RPMI8226 (cell line): ENCODE data around the gene CLTB.
"Not testable (repeated sequence)": the region's sequence is repeated elsewhere in the genome, so short reads cannot be mapped to it uniquely, and the experiment has no call there.

Source experiments
- DNase-seq: peaks from one replicate; pipeline ENCODE4 v3.0.0-alpha.2; 2015

The CLTB gene

DNA sequence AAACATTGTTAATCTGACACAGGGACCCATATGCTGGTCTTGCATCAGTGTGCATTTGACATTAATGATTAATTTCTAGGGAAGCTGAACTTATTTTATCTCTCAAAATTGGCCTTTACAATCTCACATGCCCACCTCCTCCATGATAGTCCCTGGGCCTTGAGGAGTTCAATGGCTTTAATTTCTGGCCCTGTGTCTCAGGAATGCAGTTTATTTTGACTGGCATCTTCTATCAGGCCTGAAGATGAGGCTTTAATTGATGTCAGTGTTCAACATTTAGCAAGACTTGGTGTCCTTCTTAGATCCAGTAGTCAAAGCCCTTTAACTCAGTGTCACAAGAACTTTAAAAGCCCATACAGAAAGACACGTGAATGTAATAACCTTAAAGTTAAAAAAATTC, 10.5 kb upstream of the CLTB start:
- DNase-seq: no peak

DNA sequence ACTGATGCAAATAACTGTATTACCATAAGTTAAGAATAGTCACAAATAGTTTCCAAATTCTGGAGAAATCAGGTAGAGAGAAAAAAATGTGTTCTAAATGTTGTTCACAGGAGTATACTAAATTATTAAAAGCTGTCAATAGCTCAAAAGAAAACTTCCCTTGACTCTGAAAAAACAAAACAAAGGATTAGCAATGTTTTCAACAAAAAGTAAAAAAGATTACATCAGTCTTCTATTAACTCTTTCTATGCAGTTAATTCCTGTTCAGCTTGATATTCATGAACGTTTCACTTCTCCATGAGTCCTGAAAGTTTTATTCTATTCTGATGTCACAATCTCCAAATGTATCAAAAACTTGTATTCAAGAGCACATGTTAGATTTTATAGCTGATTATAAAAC, 9.5 kb upstream of the CLTB start:
- DNase-seq: no peak

DNA sequence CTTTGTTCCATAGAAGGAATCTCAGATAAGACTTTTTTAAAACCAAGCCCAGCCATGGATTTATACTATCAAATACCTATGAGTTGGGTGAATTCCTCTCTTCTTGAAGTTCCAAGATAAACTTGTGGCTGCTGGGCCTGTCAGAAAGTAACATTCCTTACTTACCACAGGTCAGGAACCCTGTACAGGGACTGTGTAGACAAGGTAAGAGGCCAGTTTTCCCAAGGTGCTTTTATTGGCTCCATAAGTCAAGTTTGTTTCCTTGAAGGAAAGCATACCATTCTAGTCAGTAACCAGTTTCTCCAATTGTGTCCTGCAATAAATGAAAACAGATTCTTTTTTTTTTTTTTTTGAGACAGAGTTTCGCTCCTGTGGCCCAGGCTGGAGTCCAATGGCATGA, 8.8 kb upstream of the CLTB start:
- DNase-seq: no peak

DNA sequence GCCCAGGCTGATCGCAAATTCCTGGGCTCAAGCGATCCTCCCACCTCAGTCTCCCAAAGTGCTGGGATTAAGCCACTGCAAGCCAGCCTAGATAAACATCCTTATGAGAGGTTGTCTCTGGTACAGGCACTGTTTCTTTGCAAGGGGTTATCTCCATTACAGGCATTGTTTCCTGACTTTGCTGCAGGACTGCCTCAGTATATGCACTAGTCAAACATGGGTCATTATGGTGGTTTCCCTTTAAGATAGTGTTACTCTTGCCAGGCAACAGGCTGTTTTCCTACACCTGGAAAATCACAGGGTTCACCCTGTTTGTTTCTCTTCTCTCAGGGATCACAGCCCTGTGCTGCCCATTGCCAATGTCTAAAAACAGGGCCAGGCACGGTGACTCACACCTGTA, 7.8 kb upstream of the CLTB start:
- no peak for DNase-seq

DNA sequence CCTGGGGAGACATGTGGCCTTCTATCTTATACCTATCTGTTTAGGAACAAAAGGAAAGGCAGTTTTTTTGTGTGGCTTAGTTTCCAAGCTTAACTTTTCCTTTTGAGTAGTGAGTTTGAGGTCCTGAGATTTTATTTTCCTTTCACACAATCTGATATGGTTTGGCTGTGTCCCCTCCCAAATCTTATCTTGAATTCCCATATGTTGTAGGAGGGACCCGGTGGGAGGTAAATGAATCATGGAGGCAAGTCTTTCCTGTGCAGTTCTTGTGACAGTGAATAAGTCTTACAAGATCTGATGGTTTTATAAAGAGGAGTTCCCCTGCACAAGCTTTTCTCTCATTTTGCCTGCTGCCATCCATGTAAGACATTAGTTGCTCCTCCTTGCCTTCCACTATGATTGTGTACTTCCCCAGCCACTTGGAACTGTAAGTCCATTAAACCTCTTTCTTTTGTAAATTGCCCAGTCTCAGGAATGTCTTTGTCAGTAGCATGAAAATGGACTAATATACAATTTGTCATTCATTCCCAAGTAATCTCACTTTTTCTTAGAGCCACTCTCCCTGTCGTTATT, 4.7 kb upstream of the CLTB start:
- no peak for DNase-seq

DNA sequence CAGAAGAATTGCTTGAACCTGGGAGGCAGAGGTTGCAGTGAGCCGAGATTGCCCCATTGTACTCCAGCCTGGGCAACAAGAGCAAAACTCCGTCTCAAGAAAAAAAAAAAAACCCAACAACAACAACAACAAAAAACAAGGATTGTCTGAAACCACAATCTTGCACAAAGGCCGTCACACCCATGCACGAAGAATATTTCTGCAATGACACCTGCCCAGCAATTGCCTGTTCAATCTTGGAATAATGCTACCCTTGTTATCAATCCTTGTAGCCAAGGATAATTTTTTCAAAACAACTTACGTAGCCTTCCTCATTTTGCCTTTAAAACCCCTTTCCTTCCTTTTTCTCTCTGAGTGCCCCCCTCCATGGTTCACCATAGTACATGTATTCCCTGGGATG, 3.7 kb upstream of the CLTB start:
- no peak for DNase-seq

DNA sequence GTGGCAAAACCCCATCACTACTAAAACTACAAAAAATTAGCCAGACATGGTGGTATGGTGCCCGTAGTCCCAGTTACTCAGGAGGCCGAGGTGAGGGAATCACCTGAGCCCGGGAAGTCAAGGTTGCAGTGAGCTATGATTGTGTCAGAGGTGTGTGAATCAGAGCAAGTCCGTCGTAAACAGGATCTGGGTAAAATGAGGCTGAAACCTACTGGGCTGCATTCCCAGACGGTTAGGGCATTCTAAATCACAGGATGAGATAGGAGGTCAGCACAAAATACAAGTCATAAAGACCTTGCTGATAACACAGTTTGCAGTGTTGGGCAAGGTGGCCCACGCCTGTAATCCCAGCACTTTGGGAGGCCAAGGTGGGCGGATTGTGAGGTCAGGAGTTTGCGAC, 1.9 kb upstream of the CLTB start:
- no peak for DNase-seq

DNA sequence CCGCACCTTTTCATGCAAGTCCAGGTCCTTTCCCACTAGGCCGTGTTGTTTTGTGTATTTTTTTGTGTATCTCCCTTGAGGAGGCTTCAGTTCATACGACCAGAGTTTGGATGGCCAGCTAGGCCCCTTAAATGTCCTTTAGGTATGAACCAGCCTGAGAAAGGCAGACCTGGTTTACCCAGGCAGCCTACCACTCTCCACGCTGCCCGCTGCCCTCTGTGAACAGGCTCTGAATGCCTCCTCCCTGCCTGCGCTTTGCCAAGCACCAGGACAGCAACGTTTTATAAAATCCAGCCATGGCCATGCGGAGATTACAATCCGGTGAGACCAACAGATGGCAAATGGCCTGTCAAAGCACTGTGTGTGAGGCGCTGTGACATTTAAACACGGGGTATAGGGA, 626 bp upstream of the CLTB start:
- no peak for DNase-seq

DNA sequence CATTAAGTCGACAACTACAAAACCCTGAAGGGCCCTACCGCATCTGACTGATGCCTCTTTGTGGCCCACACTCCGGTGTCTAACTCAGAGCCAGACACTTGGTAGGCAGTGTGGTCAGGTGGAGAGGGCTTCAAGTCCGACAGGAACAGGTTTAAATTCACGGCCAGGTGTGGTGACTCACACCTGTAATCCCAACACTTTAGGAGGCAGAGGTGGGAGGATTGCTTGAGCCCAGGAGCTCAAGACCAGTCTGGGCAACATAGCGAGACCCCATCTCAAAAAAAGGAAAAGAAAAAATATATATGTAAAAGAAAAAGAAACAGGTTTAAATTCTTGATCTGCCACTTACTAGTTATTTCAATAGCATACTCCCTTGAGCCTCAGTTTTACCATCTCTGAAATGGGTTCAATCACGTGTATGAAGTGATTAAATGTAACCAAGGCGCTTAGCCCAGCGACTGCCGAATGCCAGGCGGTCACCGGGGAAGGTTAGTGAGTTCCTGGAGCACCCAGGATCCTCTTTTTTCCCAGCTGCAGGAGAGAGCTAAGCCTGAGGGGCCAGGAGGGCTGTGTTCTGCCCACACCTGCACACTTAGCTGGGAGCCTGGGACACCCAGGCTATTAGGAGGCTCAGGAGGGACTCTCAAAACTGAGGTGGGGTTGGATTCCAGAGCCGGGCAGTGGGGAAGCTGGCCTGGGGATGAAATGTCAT, 943 bp downstream of the CLTB start:
- DNase-seq: peak; percentile 16

DNA sequence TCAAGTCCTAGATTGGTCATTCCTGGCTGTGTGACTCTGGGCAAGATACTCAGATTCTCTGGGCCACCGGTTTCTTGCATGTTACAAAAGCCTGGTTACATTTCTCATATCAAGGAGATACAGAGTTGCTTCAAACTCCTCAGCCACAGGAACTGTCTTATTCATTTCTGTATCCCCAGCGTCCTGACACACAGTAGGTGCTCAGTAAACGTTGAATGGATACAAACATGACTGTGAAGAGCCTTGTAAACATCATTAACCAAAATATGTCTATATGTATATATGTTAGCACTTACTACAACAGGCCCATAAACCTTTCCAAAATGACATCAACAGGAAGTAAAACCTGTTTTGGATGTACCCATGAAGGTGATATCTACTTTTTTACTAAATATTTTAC, 1.6 kb downstream of the CLTB start:
- no peak for DNase-seq

DNA sequence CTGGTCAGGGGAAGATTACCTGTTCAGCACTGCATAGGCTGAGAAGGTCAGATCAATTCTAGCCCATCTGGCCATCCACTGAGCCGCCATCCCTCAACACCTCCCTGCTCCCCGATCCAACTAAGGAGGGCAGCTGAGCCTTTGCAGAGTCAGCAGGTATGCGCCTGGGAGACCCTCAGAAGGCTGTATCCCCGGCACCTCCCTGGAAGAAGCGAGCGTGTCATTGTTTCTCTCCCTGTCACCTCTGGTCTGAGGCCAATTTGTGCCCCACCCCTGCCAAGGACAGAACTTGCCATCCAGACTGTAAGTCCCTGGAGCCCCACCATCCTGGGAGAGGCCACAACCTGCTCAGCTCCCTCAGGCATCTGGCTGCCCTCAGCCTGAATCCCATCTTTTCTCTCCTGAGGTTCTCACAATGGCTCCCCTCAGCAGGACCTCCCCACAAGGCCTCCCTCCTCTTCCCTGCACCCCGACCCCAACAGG, 2.6 kb downstream of the CLTB start:
- no peak for DNase-seq

DNA sequence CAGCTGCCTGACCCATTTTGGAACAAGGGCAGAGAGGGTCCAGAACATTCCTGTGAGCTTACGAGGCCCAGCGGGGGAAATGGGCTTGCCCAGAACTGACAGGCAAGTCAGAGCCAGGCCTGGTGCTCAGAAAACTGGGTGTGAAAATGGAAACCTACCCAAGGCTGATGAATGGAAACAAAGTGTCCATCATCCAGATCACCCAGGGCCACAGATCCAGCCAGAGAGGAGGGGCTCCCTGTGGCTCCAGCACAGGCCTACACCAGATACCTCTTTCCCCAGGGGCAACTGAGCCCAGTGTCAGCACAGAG, 3.1 kb downstream of the CLTB start:
- no peak for DNase-seq

DNA sequence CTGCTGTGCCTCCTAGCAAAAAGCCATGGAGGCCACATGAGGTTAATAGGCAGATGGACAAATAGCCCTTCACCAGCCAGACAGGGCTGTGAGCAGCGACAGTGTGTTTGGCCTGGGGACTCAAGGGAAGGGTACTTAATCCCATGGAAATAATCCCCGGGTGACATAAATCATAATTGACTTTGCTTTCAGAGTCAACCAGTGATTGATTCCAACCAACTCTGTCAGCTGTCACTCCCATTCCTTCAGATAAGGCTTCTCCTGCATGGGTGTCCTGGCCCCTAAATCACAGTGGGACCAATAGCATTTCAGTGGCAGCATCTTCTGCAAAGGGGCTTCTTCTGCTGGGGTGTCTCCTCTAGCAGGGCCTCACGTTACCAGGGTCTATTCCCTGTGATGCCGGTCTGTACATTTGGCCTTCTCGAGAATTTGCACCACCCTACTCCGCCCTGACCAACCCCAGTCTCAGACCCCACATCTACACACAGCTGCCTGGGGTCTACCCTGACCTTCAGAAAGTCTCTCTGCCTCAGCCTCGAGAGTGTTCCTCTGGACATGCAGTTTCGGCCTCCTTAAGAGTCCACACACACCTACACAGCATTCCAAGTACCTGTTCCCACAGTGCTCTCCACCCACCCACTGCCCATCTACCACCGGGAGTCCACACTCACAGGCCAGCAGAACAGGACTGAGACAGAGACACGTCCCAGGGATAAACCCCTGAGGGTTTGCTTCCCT, 3.7 kb downstream of the CLTB start:
- no peak for DNase-seq

DNA sequence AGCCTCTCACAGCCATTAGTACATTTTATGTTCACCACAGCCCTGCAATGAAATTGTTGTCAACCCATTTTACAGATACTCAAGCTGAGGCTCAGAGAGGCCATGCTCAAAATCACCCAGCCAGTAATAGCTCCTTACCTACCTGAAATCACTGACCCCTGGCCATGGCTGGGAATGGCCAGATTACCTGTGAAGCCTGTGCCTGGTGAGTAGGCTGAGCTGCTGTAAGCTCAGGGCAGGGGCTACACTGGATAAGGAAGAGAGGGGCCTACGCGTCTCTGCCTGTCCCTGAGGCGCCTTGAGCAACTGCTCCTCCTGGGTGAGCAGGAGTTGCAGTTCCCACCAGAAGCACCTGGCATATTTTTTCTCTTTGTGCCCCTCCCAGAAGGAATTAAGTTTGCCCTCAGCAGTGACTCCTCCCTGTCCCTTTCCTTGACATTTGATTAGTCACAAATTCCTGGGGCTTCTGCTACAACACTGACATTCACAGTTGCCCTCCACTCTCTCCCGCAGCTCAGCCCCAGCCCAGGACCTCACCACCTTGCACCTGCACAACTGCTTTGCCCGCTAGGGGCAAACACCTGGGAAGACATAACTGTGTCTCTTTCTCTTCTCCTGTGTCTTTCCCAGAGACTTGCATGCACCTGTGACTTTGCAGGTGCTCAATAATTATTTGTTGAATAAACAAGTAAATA, 5.7 kb downstream of the CLTB start:
- DNase-seq: peak; percentile 51

DNA sequence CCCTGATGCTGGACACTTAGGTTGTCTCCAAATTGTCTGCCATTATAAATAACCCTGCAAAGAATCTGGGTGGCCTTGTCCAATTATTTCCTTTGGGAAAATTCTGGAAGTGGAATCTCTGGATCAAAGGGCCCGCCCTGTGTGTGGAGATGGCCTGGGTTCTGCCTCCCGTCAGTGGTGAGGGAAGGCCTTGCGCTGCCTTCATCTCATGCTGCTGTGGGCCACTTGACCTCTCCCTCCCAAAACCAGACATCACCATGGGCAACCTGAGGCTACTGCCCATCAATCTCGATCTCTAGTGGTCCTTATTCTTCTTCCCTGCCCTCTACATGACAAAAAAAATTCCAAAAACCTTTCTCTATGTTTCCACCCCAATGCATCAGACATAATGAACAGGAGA, 6.6 kb downstream of the CLTB start:
- DNase-seq: no peak

DNA sequence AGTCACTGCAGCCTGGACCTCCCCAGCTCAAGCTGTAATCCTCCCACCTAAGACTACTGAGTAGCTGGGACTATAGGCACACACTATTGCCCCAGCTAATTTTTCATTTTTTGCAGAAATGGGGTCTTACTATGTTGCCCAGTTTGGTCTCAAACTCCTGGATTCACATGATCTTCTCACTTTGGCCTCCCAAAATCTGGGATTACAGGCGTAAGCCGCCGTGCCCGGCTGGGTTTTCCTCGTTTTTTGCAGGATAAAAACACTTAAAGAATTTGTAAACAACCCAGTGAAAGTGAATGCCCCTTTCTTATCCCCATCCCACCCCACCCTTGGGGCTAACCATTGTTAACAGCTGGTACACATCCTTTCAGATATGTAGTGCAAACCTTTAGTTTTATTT, 7.7 kb downstream of the CLTB start:
- DNase-seq: no peak

DNA sequence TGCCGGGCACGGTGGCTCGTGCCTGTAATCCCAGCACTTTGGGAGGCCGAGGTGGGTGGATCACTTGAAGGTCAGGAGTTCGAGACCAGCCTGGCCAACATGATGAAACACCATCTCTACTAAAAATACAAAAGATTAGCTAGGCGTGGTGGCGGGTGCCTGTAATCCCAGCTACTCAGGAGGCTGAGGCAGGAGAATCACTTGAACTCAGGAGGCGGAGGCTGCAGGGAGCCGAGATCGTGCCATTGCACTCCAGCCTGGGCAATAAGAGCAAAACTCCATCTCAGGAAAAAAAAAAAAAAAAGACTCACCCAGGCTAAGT, 8.1 kb downstream of the CLTB start:
- not testable (repeated sequence) for DNase-seq

DNA sequence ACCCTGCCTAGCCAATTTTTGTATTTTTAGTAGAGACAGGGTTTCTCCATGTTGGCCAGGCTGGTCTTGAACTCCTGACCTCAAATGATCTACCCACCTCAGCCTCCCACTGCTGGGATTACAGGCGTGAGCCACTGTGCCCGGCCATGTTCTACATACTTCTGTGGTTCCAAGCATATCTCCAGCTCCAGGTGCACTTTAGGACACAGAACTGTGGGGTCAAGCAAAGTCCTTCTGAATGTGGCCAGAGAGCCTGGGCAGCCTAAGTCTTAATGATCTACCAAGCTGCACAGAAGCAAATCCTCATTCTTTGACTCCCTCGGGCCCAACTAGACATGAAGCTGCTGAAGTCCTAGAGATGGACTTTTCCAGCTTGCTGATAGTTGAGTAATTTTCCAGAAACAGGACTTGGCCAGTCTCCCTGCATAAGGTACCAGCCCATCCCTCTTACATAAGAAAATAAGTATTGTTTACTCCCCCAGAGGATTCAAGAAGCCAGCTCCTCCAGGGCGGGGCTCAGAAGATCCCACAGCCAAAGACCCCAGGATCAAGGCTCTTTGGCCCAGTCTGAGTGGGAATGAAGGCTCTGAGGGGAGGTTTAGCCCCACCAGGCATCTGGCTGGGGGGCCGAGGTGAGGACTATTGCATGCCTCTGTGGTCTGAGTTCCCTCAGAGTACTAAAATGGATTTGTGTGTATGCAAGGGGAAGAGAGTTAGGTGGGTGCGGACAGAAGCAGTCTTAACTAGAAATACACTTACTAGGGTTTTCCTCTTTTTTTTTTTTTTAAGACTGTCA, 8.7 kb downstream of the CLTB start:
- DNase-seq: no peak

DNA sequence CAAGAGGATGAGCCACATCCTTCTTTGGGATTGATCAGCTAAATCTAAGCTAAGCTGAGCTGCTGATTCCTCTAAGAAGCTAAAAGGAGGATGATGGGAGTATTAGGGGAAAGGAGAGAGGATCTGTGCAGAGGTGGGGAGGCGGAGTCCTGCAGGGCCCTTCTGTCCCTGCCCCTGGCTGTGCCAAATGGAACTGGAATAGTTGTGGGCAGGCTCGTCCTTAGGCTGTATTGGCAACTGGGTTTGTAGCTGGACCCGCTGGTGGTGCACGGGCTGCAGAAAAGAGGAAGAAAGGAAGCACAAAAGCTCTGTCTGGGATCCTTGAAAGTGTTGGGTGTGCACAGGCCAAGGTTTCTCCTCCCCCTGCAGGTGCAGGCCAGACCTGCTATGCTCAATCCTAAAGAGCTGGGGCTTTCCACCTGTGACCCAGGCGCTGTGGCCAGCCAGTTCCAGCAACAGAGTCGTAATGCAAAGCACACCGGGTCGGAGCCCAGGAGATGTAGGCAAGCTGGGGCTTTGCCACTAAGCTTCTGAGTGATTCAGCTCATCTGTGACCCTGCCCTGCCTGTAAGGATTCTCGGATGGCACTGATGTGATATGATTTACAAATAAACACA, 9.8 kb downstream of the CLTB start:
- DNase-seq: peak; percentile 88

DNA sequence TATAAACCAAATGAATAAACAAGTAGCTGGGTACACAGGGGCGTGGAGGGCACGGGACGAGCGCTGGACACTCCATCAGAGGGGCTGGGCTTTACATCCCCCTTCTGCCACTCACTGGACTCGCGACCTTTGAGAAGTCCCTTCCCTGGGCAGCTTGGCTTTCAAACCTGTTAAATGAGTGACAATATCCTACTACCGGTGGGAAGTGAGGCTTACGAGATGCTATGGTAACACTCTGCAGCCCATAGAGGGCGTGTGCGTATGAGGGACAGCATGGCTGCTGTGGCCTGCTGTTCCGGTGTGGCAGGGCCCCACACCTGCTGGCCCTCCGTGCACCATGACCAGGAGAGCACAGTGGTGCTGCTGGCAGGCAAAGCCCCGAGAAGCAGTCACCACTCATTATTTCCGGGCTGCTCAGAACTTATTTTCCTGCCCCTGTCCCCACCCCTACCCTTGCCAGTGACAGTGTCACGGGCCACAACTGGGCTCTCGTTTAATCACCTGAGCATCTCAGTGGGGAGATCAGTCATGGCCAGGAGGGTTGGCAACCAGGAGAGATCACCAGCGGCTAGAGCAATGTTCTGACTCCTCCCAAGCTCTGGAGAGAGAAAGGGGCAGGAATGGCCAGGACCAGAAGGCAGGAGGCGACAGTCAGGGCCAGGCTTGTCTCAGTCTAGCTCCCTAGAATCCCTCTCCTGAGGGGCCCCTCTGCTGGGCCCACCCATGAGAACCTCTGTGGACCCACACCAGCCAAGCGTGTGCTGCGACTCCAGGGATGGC, 10.5 kb downstream of the CLTB start:
- no peak for DNase-seq

DNA sequence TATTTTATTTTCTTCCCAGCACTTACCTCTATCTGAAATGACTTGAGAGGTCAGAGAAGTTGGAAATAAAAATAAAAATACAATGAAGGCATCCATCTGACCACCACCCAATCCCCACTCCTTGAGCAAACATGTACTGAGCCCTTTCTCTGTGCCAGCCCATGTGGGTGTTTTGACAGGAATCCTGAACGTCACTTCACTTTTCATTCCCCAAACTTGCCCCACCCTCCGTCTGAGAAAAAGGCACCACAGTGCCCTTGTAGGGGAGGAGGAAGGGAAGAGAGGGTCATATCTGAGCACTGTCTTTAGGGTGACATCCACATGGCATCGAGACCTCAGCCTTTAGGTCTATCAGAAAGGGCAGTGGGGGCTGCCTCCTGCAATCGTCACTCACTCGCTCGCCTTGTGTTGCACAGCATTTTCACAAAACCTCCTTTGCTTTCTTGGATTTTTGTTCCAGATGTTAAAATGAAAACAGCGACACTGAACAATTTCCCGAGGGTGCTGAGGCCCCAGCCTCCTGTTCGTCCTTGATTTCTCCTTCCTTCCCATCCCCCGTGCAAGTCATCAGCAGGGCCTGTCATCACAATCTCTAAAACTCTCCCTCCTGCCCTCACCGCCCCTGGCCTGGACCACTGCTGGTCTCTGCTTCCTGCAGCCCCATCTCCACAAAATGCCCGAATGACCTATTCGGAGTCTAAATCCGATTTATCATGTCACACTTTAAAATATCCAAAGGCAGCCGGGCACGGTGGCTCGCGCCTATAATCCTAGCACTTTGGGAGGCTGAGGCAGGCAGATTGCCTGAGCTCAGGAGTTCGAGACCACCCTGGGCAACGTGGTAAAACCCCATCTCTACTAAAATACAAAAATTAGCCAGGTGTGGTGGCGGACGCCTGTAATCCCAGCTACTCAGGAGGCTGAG, 14.8 kb downstream of the CLTB start:
- DNase-seq: no peak
